HepG2 (cell line): ENCODE data around the gene ABCB7.

Experiments used
- PBX2 ChIP-seq: IDR thresholded peaks from 2 replicates; pipeline ENCODE4 v1.6.1; 2016; ENCODE audit warnings: control low read depth
- ZFP36 ChIP-seq: fragments of 150-350 bp; IDR thresholded peaks from 2 replicates; pipeline ENCODE4 v1.6.1; 2018; ENCODE audit warnings: borderline replicate concordance, low read length, low read depth; ENCODE audit not compliant: partially characterized antibody

- TF ChIP-seq PBX2 (CRISPR knock-in tag): no peak
- TF ChIP-seq ZFP36: no peak
Observed at GRCh38 chrX:75076429-75076828, 79.7 kb downstream of the ABCB7 start.
